ENCODE measurements around the gene NSMCE1. TPM values are rescaled to one million over a fixed set of nuclear protein-coding genes. Genes with fewer than 3 reads are reported as not detected.
A peak's percentile ranks its signal among the peaks of the same experiment; 100 is the strongest.
"Not testable (repeated sequence)": the region's sequence is repeated elsewhere in the genome, so short reads cannot be mapped to it uniquely, and the experiment has no call there.

Gene NSMCE1
- total and polyA plus RNA-seq, 5 donors: 27.3 to 40.1 (median 29.9) TPM

- Histone ChIP-seq H3K4me1 (ENCODE audit: control insufficient read depth, insufficient read depth, low read length) (peaks cover 6% of the 10 kb centered on the region), H3K27me3 (ENCODE audit: control insufficient read depth, insufficient read depth) (no peaks in the 10 kb centered on the region), H3K27ac (ENCODE audit: low read length) (peak overlapping the region; percentile 70), H3K4me3 (ENCODE audit: low read length) (no peak overlapping the region), H3K9me3 (ENCODE audit: control insufficient read depth, low read length) (no peaks in the 10 kb centered on the region)
- DNase-seq: peak in 1 of 3 donors; percentile 54
- 30% methylated on average over 4 of the region's 4 CpGs for WGBS
- intact Hi-C loops (cut with DNase I): no loop called here
- ATAC-seq: peak; percentile 84 to 97
Measured at GRCh38 chr16:27286451-27286850, 17.9 kb upstream of the NSMCE1 start.

- DNase-seq (peak in 2 of 3 donors; percentile 45 to 75), ATAC-seq (peak; percentile 54 to 81)
- H3K27ac ChIP-seq (ENCODE audit: low read length): peak overlapping the region; percentile 70
- intact Hi-C loops (cut with DNase I): no loop called here
- H3K27me3 ChIP-seq (ENCODE audit: control insufficient read depth, insufficient read depth): no peaks in the 10 kb centered on the region
- H3K9me3 ChIP-seq (ENCODE audit: control insufficient read depth, low read length): no peaks in the 10 kb centered on the region
- WGBS: 52% methylated on average over 6 of the region's 6 CpGs
- H3K4me1 ChIP-seq (ENCODE audit: control insufficient read depth, insufficient read depth, low read length): peaks cover 6% of the 10 kb centered on the region
- H3K4me3 ChIP-seq (ENCODE audit: low read length): no peak overlapping the region
Measured at GRCh38 chr16:27285676-27286196, 17.2 kb upstream of the NSMCE1 start.

GRCh38 chr16:27284865-27285675, 16.5 kb upstream of the NSMCE1 start:
- ATAC-seq: no peak
- Histone ChIP-seq H3K4me1 (ENCODE audit: control insufficient read depth, insufficient read depth, low read length) (peaks cover 6% of the 10 kb centered on the region), H3K4me3 (ENCODE audit: low read length) (no peak overlapping the region), H3K27ac (ENCODE audit: low read length) (no peak overlapping the region), H3K27me3 (ENCODE audit: control insufficient read depth, insufficient read depth) (no peaks in the 10 kb centered on the region), H3K9me3 (ENCODE audit: control insufficient read depth, low read length) (no peaks in the 10 kb centered on the region)
- no peak for DNase-seq
- intact Hi-C loops (cut with DNase I): no loop called here
- 75% methylated on average over 7 of the region's 7 CpGs for WGBS

GRCh38 chr16:27281243-27281642, 12.7 kb upstream of the NSMCE1 start:
- 71% methylated on average over 7 of the region's 7 CpGs for WGBS
- ATAC-seq (no peak), DNase-seq (no peak)
- H3K27me3 ChIP-seq (ENCODE audit: control insufficient read depth, insufficient read depth): no peaks in the 10 kb centered on the region
- no peaks in the 10 kb centered on the region for H3K9me3 ChIP-seq (ENCODE audit: control insufficient read depth, low read length)
- intact Hi-C loops (cut with DNase I): no loop called here
- no peak overlapping the region for H3K27ac ChIP-seq (ENCODE audit: low read length)
- no peak overlapping the region for H3K4me3 ChIP-seq (ENCODE audit: low read length)
- H3K4me1 ChIP-seq (ENCODE audit: control insufficient read depth, insufficient read depth, low read length): peaks cover 5% of the 10 kb centered on the region

GRCh38 chr16:27275394-27275793, 6.8 kb upstream of the NSMCE1 start:
- DNase-seq: no peak
- WGBS: 94% methylated on average over 1 of the region's 1 CpG
- H3K27ac ChIP-seq (ENCODE audit: low read length): no peak overlapping the region
- H3K27me3 ChIP-seq (ENCODE audit: control insufficient read depth, insufficient read depth): no peaks in the 10 kb centered on the region
- no peaks in the 10 kb centered on the region for H3K9me3 ChIP-seq (ENCODE audit: control insufficient read depth, low read length)
- H3K4me3 ChIP-seq (ENCODE audit: low read length): no peak overlapping the region
- no peak for ATAC-seq
- intact Hi-C loops (cut with DNase I): no loop called here
- no peaks in the 10 kb centered on the region for H3K4me1 ChIP-seq (ENCODE audit: control insufficient read depth, insufficient read depth, low read length)

- H3K4me3 ChIP-seq (ENCODE audit: low read length); H3K9me3 ChIP-seq (ENCODE audit: control insufficient read depth, low read length); H3K4me1 ChIP-seq (ENCODE audit: control insufficient read depth, insufficient read depth, low read length); DNase-seq; H3K27ac ChIP-seq (ENCODE audit: low read length); ATAC-seq; intact Hi-C loops (cut with DNase I); H3K27me3 ChIP-seq (ENCODE audit: control insufficient read depth, insufficient read depth): not testable (repeated sequence)
- WGBS: 89% methylated on average over 7 of the region's 7 CpGs
Measured at GRCh38 chr16:27274424-27274874, 5.9 kb upstream of the NSMCE1 start.

GRCh38 chr16:27273670-27274423, 5.3 kb upstream of the NSMCE1 start:
- Histone ChIP-seq H3K4me1 (ENCODE audit: control insufficient read depth, insufficient read depth, low read length) (peaks cover 2% of the 10 kb centered on the region), H3K27me3 (ENCODE audit: control insufficient read depth, insufficient read depth) (no peaks in the 10 kb centered on the region), H3K9me3 (ENCODE audit: control insufficient read depth, low read length) (no peaks in the 10 kb centered on the region), H3K4me3 (ENCODE audit: low read length) (no peak overlapping the region), H3K27ac (ENCODE audit: low read length) (no peak overlapping the region)
- 84% methylated on average over 8 of the region's 8 CpGs for WGBS
- DNase-seq (no peak), ATAC-seq (no peak)
- intact Hi-C loops (cut with DNase I): no loop called here

- DNase-seq: no peak
- intact Hi-C loops (cut with DNase I): no loop called here
- Histone ChIP-seq H3K4me3 (ENCODE audit: low read length) (no peak overlapping the region), H3K27me3 (ENCODE audit: control insufficient read depth, insufficient read depth) (no peaks in the 10 kb centered on the region), H3K27ac (ENCODE audit: low read length) (no peak overlapping the region), H3K4me1 (ENCODE audit: control insufficient read depth, insufficient read depth, low read length) (peaks cover 2% of the 10 kb centered on the region), H3K9me3 (ENCODE audit: control insufficient read depth, low read length) (no peaks in the 10 kb centered on the region)
- WGBS: 93% methylated on average over 4 of the region's 4 CpGs
- ATAC-seq: no peak
Measured at GRCh38 chr16:27273330-27273669, 4.7 kb upstream of the NSMCE1 start.

- H3K27me3 ChIP-seq (ENCODE audit: control insufficient read depth, insufficient read depth); H3K27ac ChIP-seq (ENCODE audit: low read length); H3K4me3 ChIP-seq (ENCODE audit: low read length); H3K4me1 ChIP-seq (ENCODE audit: control insufficient read depth, insufficient read depth, low read length); ATAC-seq; H3K9me3 ChIP-seq (ENCODE audit: control insufficient read depth, low read length); intact Hi-C loops (cut with DNase I); DNase-seq: not testable (repeated sequence)
- WGBS: 97% methylated on average over 7 of the region's 7 CpGs
Measured at GRCh38 chr16:27272697-27273096, 4.1 kb upstream of the NSMCE1 start.

GRCh38 chr16:27272076-27272475, 3.5 kb upstream of the NSMCE1 start:
- Histone ChIP-seq H3K4me3 (ENCODE audit: low read length) (no peak overlapping the region), H3K27ac (ENCODE audit: low read length) (no peak overlapping the region), H3K27me3 (ENCODE audit: control insufficient read depth, insufficient read depth) (no peaks in the 10 kb centered on the region), H3K4me1 (ENCODE audit: control insufficient read depth, insufficient read depth, low read length) (peaks cover 6% of the 10 kb centered on the region), H3K9me3 (ENCODE audit: control insufficient read depth, low read length) (no peaks in the 10 kb centered on the region)
- DNase-seq: no peak
- ATAC-seq: no peak
- intact Hi-C loops (cut with DNase I): no loop called here
- WGBS: 88% methylated on average over 4 of the region's 4 CpGs

GRCh38 chr16:27270349-27270748, 1.8 kb upstream of the NSMCE1 start:
- Histone ChIP-seq H3K27me3 (ENCODE audit: control insufficient read depth, insufficient read depth) (no peaks in the 10 kb centered on the region), H3K9me3 (ENCODE audit: control insufficient read depth, low read length) (no peaks in the 10 kb centered on the region), H3K4me1 (ENCODE audit: control insufficient read depth, insufficient read depth, low read length) (peaks cover 6% of the 10 kb centered on the region), H3K4me3 (ENCODE audit: low read length) (no peak overlapping the region), H3K27ac (ENCODE audit: low read length) (no peak overlapping the region)
- DNase-seq (no peak), ATAC-seq (no peak)
- intact Hi-C loops (cut with DNase I): no loop called here
- WGBS: 91% methylated on average over 4 of the region's 4 CpGs

Measured in right cardiac atrium (tissue), 5 donors.